Kidney (tissue), 14 donors: ENCODE results near the gene PVALEF. TPM values are rescaled to one million over a fixed set of nuclear protein-coding genes. Genes with fewer than 3 reads are reported as not detected.

ENCODE experiments used
- DNase-seq, 5 donors: peaks; one replicate each; pipeline ENCODE4 v3.0.0-alpha.2; 2013 to 2020
- FAIRE-seq: peaks from 2 replicates; lab custom pipeline; 2012; peaks lifted over from hg19 to GRCh38; lab: Jason Lieb, UNC
- H3K27ac ChIP-seq, 2 donors: one replicate each; pipeline ENCODE4 v1.7.0; 2013; ENCODE audit warnings: low read depth in 2 of 2, low read length in 2 of 2, inconsistent platforms in 1 of 2
- H3K27me3 ChIP-seq: one replicate; pipeline ENCODE4 v1.7.1; 2013; ENCODE audit warnings: low read length, inconsistent platforms; ENCODE audit not compliant: control insufficient read depth, insufficient read depth
- H3K36me3 ChIP-seq, 3 donors: one replicate each; pipeline versions ENCODE4 v1.7.0 to v1.7.1; 2013; ENCODE audit warnings: low read length in 3 of 3, control low read depth in 1 of 3, inconsistent platforms in 1 of 3; ENCODE audit not compliant: insufficient read depth in 3 of 3, control insufficient read depth in 2 of 3
- H3K4me1 ChIP-seq, 3 donors: one replicate each; pipeline versions ENCODE4 v1.7.0 to v1.7.1; 2013; ENCODE audit warnings: low read length in 3 of 3, inconsistent platforms in 1 of 3, low read depth in 1 of 3; ENCODE audit not compliant: control insufficient read depth in 2 of 3, insufficient read depth in 2 of 3
- H3K4me3 ChIP-seq, 3 donors: one replicate each; pipeline versions ENCODE4 v1.7.0 to v1.8.1; 2013; ENCODE audit warnings: low read length in 3 of 3, control low read depth in 1 of 3, inconsistent platforms in 1 of 3
- H3K9ac ChIP-seq, 3 donors: one replicate each; pipeline versions ENCODE4 v1.7.0 to v1.7.1; 2013; ENCODE audit warnings: low read length in 3 of 3, control low read depth in 1 of 3, inconsistent platforms in 1 of 3
- H3K9me3 ChIP-seq, 3 donors: one replicate each; pipeline versions ENCODE4 v1.7.0 to v1.7.1; 2013; ENCODE audit warnings: low read length in 3 of 3, control low read depth in 1 of 3, inconsistent platforms in 1 of 3; ENCODE audit not compliant: control insufficient read depth in 2 of 3, insufficient read depth in 1 of 3
- CTCF ChIP-seq: IDR thresholded peaks from 3 replicates; pipeline ENCODE4 v1.5.1; 2012; ENCODE audit warnings: mild to moderate bottlenecking, moderate library complexity, borderline replicate concordance; ENCODE audit not compliant: insufficient read depth; ENCODE audit errors: extremely low read depth
- intact Hi-C: fragments of 100-400 bp; cut with DNase I; formaldehyde crosslinking; loops from one replicate; pipeline ENCODE4 v1.11.1; 2022
- polyA plus RNA-seq: library from polyadenylated mRNA; stranded (reverse); fragments of 350-450 nt; fragmentation: Illumina TruSeq; extraction: RNeasy Lipid Tissue Mini Kit (QIAGEN cat#74804); gene quantifications from one replicate; pipeline ENCODE4 v1.2.3, GENCODE V29; 2014; ENCODE audit warnings: low read depth, low replicate concordance; ENCODE audit not compliant: insufficient read depth
- total RNA-seq: library from RNA; stranded (reverse); fragmentation: NEBNext Ultra II Directional; extraction: Animal tissue kit (Norgen Biotek cat#: 25700); gene quantifications from one replicate; pipeline ENCODE4 v1.2.1, GENCODE V29; 2021
- donor health status: control.
- donor health status: control.
- donor health status: control.
- donor health status: control.
- donor health status: control.
- donor health status: DM: yes; HTN: yes; CAD: no.
- donor health status: Normal renal cell carcinoma (clear cell type).

The PVALEF gene
- total and polyA plus RNA-seq, 2 donors from 2014 or later = not detected

- Histone ChIP-seq H3K4me1 (peaks cover 0 to 7% (median 0%) of the 10 kb centered on the region in 3 donors), H3K27ac (no peak overlapping the region), H3K9ac (no peak overlapping the region), H3K27me3 (no peaks in the 10 kb centered on the region), H3K4me3 (no peak overlapping the region), H3K9me3 (no peaks in the 10 kb centered on the region), H3K36me3 (no peaks in the 10 kb centered on the region)
- no peak for FAIRE-seq
- no peak for DNase-seq
- intact Hi-C loops = no loop called here
- no peak for TF ChIP-seq CTCF
Measured at GRCh38 chr17:81117672-81118198, 47.6 kb upstream of the PVALEF start.

- H3K4me1 ChIP-seq = peaks cover 0 to 7% (median 0%) of the 10 kb centered on the region in 3 donors
- FAIRE-seq (no peak), DNase-seq (no peak)
- no peak overlapping the region for H3K4me3 ChIP-seq
- intact Hi-C loops = no loop called here
- TF ChIP-seq CTCF = no peak
- H3K27ac ChIP-seq = no peak overlapping the region
- H3K27me3 ChIP-seq = no peaks in the 10 kb centered on the region
- no peaks in the 10 kb centered on the region for H3K36me3 ChIP-seq
- H3K9me3 ChIP-seq = no peaks in the 10 kb centered on the region
- H3K9ac ChIP-seq = no peak overlapping the region
Measured at GRCh38 chr17:81118308-81119221, 46.7 kb upstream of the PVALEF start.

- peak; percentile 90 to 96 (median 93) for DNase-seq
- Histone ChIP-seq H3K36me3 (no peaks in the 10 kb centered on the region), H3K9ac (no peak overlapping the region), H3K27me3 (no peaks in the 10 kb centered on the region), H3K4me1 (peaks cover 0 to 7% (median 0%) of the 10 kb centered on the region in 3 donors), H3K4me3 (peak overlapping the region in 1 of 3 donors; percentile 16), H3K9me3 (no peaks in the 10 kb centered on the region), H3K27ac (no peak overlapping the region)
- no peak for TF ChIP-seq CTCF
- intact Hi-C loops = no loop called here
- FAIRE-seq = no peak
Measured at GRCh38 chr17:81119223-81120148, 45.8 kb upstream of the PVALEF start.
